Mucosa of stomach (tissue), 1 donor: Measurements from ENCODE around the gene ANKRD33B.

ENCODE experiments used
- H3K27me3 ChIP-seq: one replicate; pipeline ENCODE4 v1.7.0; 2013; ENCODE audit warnings: mild to moderate bottlenecking, low read length; ENCODE audit not compliant: control insufficient read depth, insufficient read depth
- H3K36me3 ChIP-seq: one replicate; pipeline ENCODE4 v1.7.0; 2013; ENCODE audit warnings: low read length; ENCODE audit not compliant: control insufficient read depth, insufficient read depth
- H3K4me1 ChIP-seq: one replicate; pipeline ENCODE4 v1.7.0; 2013; ENCODE audit warnings: mild to moderate bottlenecking, low read length; ENCODE audit not compliant: control insufficient read depth, insufficient read depth
- H3K4me3 ChIP-seq: one replicate; pipeline ENCODE4 v1.7.0; 2013; ENCODE audit warnings: low read length
- H3K9ac ChIP-seq: one replicate; pipeline ENCODE4 v1.7.0; 2013; ENCODE audit warnings: mild to moderate bottlenecking, low read length, moderate library complexity
- H3K9me3 ChIP-seq: one replicate; pipeline ENCODE4 v1.7.0; 2013; ENCODE audit warnings: mild to moderate bottlenecking, low read length, moderate library complexity; ENCODE audit not compliant: control insufficient read depth
- donor health status: Pancreatic carcinoma.

ANKRD33B gene

GRCh38 chr5:10585518-10585915, 21.6 kb downstream of the ANKRD33B start:
- H3K9ac ChIP-seq = no peak overlapping the region
- peaks cover 9% of the 10 kb centered on the region for H3K27me3 ChIP-seq
- H3K4me3 ChIP-seq = no peak overlapping the region
- H3K9me3 ChIP-seq = no peaks in the 10 kb centered on the region
- no peaks in the 10 kb centered on the region for H3K36me3 ChIP-seq
- H3K4me1 ChIP-seq = no peaks in the 10 kb centered on the region

- H3K4me3 ChIP-seq = no peak overlapping the region
- no peaks in the 10 kb centered on the region for H3K36me3 ChIP-seq
- no peak overlapping the region for H3K9ac ChIP-seq
- no peaks in the 10 kb centered on the region for H3K4me1 ChIP-seq
- peaks cover 9% of the 10 kb centered on the region for H3K27me3 ChIP-seq
- no peaks in the 10 kb centered on the region for H3K9me3 ChIP-seq
These were observed 22.1 kb downstream of the ANKRD33B start for GRCh38 chr5:10586008-10586407.

GRCh38 chr5:10586555-10586954, 22.7 kb downstream of the ANKRD33B start:
- no peak overlapping the region for H3K9ac ChIP-seq
- no peaks in the 10 kb centered on the region for H3K36me3 ChIP-seq
- H3K4me1 ChIP-seq = no peaks in the 10 kb centered on the region
- no peak overlapping the region for H3K4me3 ChIP-seq
- peaks cover 9% of the 10 kb centered on the region for H3K27me3 ChIP-seq
- no peaks in the 10 kb centered on the region for H3K9me3 ChIP-seq

GRCh38 chr5:10588109-10588775, 24.4 kb downstream of the ANKRD33B start:
- H3K9ac ChIP-seq = no peak overlapping the region
- no peaks in the 10 kb centered on the region for H3K4me1 ChIP-seq
- H3K4me3 ChIP-seq = no peak overlapping the region
- no peaks in the 10 kb centered on the region for H3K36me3 ChIP-seq
- peaks cover 6% of the 10 kb centered on the region for H3K27me3 ChIP-seq
- no peaks in the 10 kb centered on the region for H3K9me3 ChIP-seq

GRCh38 chr5:10588779-10589447, 25.0 kb downstream of the ANKRD33B start:
- Histone ChIP-seq H3K4me3 (no peak overlapping the region), H3K4me1 (no peaks in the 10 kb centered on the region), H3K27me3 (no peaks in the 10 kb centered on the region), H3K9ac (no peak overlapping the region), H3K36me3 (no peaks in the 10 kb centered on the region), H3K9me3 (no peaks in the 10 kb centered on the region)

GRCh38 chr5:10590226-10590999, 26.5 kb downstream of the ANKRD33B start:
- Histone ChIP-seq H3K4me3 (no peak overlapping the region), H3K27me3 (no peaks in the 10 kb centered on the region), H3K4me1 (peaks cover 4% of the 10 kb centered on the region), H3K9me3 (no peaks in the 10 kb centered on the region), H3K36me3 (no peaks in the 10 kb centered on the region), H3K9ac (no peak overlapping the region)

GRCh38 chr5:10591159-10591558, 27.3 kb downstream of the ANKRD33B start:
- H3K36me3 ChIP-seq = no peaks in the 10 kb centered on the region
- H3K4me3 ChIP-seq = no peak overlapping the region
- H3K9me3 ChIP-seq = no peaks in the 10 kb centered on the region
- H3K9ac ChIP-seq = no peak overlapping the region
- no peaks in the 10 kb centered on the region for H3K27me3 ChIP-seq
- peaks cover 6% of the 10 kb centered on the region for H3K4me1 ChIP-seq

GRCh38 chr5:10591966-10592365, 28.1 kb downstream of the ANKRD33B start:
- Histone ChIP-seq H3K9me3 (no peaks in the 10 kb centered on the region), H3K36me3 (no peaks in the 10 kb centered on the region), H3K4me3 (no peak overlapping the region), H3K9ac (no peak overlapping the region), H3K27me3 (no peaks in the 10 kb centered on the region), H3K4me1 (peaks cover 6% of the 10 kb centered on the region)

GRCh38 chr5:10592601-10593000, 28.7 kb downstream of the ANKRD33B start:
- no peaks in the 10 kb centered on the region for H3K27me3 ChIP-seq
- H3K4me3 ChIP-seq = no peak overlapping the region
- H3K9me3 ChIP-seq = no peaks in the 10 kb centered on the region
- peaks cover 6% of the 10 kb centered on the region for H3K4me1 ChIP-seq
- H3K36me3 ChIP-seq = no peaks in the 10 kb centered on the region
- H3K9ac ChIP-seq = no peak overlapping the region

- Histone ChIP-seq H3K36me3 (no peaks in the 10 kb centered on the region), H3K4me1 (peaks cover 6% of the 10 kb centered on the region), H3K9ac (no peak overlapping the region), H3K4me3 (no peak overlapping the region), H3K9me3 (no peaks in the 10 kb centered on the region), H3K27me3 (no peaks in the 10 kb centered on the region)
These were observed 29.8 kb downstream of the ANKRD33B start for GRCh38 chr5:10593531-10594181.

- Histone ChIP-seq H3K9ac (no peak overlapping the region), H3K4me3 (no peak overlapping the region), H3K4me1 (peaks cover 6% of the 10 kb centered on the region), H3K9me3 (no peaks in the 10 kb centered on the region), H3K27me3 (no peaks in the 10 kb centered on the region), H3K36me3 (no peaks in the 10 kb centered on the region)
These were observed 30.8 kb downstream of the ANKRD33B start for GRCh38 chr5:10594591-10595210.
